ENCODE measurements around the gene CFAP92.
"Not testable (repeated sequence)": the region's sequence is repeated elsewhere in the genome, so short reads cannot be mapped to it uniquely, and the experiment has no call there.

The CFAP92 gene

GRCh38 chr3:128929364-128929763, 64.5 kb downstream of the CFAP92 start:
- DNase-seq, result no peak
- H3K36me3 ChIP-seq (ENCODE audit: control insufficient read depth, insufficient read depth, low read length), result no peaks in the 10 kb centered on the region
- H3K4me3 ChIP-seq (ENCODE audit: insufficient read depth, low read depth, low read length, poor library complexity, severe bottlenecking), result no peak overlapping the region
- no peaks in the 10 kb centered on the region for H3K4me1 ChIP-seq (ENCODE audit: control insufficient read depth, insufficient read depth, low read length, poor library complexity, severe bottlenecking)
- H3K27ac ChIP-seq (ENCODE audit: insufficient read depth, low read length, poor library complexity, severe bottlenecking), result no peak overlapping the region
- no peaks in the 10 kb centered on the region for H3K27me3 ChIP-seq (replicated peaks; ENCODE audit: control insufficient read depth, insufficient read depth, low read length, poor library complexity, severe bottlenecking)
- H3K9me3 ChIP-seq (ENCODE audit: control insufficient read depth, low read length), result no peaks in the 10 kb centered on the region

GRCh38 chr3:128923986-128924385, 69.9 kb downstream of the CFAP92 start:
- not testable (repeated sequence) for H3K9me3 ChIP-seq (ENCODE audit: control insufficient read depth, low read length); H3K27ac ChIP-seq (ENCODE audit: insufficient read depth, low read length, poor library complexity, severe bottlenecking); DNase-seq; H3K36me3 ChIP-seq (ENCODE audit: control insufficient read depth, insufficient read depth, low read length); H3K27me3 ChIP-seq (replicated peaks; ENCODE audit: control insufficient read depth, insufficient read depth, low read length, poor library complexity, severe bottlenecking); H3K4me3 ChIP-seq (ENCODE audit: insufficient read depth, low read depth, low read length, poor library complexity, severe bottlenecking)
- peaks cover 13% of the 10 kb centered on the region for H3K4me1 ChIP-seq (ENCODE audit: control insufficient read depth, insufficient read depth, low read length, poor library complexity, severe bottlenecking)

DNA sequence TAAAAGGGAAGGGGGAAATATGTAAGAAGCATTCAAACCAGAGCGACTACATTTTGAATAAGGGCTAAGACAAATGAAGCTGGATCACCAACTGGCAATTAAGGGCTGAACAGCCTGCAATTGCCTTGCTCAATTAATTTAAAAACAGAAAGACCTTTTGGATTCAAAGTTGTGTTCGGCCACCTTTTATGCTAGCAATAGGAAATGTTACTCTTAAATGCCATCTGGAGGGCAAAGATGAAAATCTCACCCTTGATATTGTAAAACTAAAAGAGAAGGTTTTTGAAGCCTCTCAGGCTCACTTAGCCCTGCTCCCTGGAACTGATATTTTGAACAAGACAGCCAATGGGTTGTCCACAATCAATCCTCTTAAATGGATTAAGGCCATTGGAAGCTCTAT, 70.3 kb downstream of the CFAP92 start:
- Histone ChIP-seq H3K27me3 (replicated peaks; ENCODE audit: control insufficient read depth, insufficient read depth, low read length, poor library complexity, severe bottlenecking) (no peaks in the 10 kb centered on the region), H3K4me1 (ENCODE audit: control insufficient read depth, insufficient read depth, low read length, poor library complexity, severe bottlenecking) (peaks cover 13% of the 10 kb centered on the region), H3K27ac (ENCODE audit: insufficient read depth, low read length, poor library complexity, severe bottlenecking) (no peak overlapping the region), H3K9me3 (ENCODE audit: control insufficient read depth, low read length) (no peaks in the 10 kb centered on the region), H3K4me3 (ENCODE audit: insufficient read depth, low read depth, low read length, poor library complexity, severe bottlenecking) (peak overlapping the region; percentile 41), H3K36me3 (ENCODE audit: control insufficient read depth, insufficient read depth, low read length) (no peaks in the 10 kb centered on the region)
- DNase-seq, result no peak

GRCh38 chr3:128922804-128923459, 70.9 kb downstream of the CFAP92 start:
- no peaks in the 10 kb centered on the region for H3K36me3 ChIP-seq (ENCODE audit: control insufficient read depth, insufficient read depth, low read length)
- peak overlapping the region; percentile 41 for H3K4me3 ChIP-seq (ENCODE audit: insufficient read depth, low read depth, low read length, poor library complexity, severe bottlenecking)
- no peaks in the 10 kb centered on the region for H3K9me3 ChIP-seq (ENCODE audit: control insufficient read depth, low read length)
- peaks cover 13% of the 10 kb centered on the region for H3K4me1 ChIP-seq (ENCODE audit: control insufficient read depth, insufficient read depth, low read length, poor library complexity, severe bottlenecking)
- peak in 2 of 3 donors; percentile 16 to 22 for DNase-seq
- H3K27me3 ChIP-seq (replicated peaks; ENCODE audit: control insufficient read depth, insufficient read depth, low read length, poor library complexity, severe bottlenecking), result no peaks in the 10 kb centered on the region
- no peak overlapping the region for H3K27ac ChIP-seq (ENCODE audit: insufficient read depth, low read length, poor library complexity, severe bottlenecking)

- H3K27me3 ChIP-seq (replicated peaks; ENCODE audit: control insufficient read depth, insufficient read depth, low read length, poor library complexity, severe bottlenecking), result no peaks in the 10 kb centered on the region
- H3K4me3 ChIP-seq (ENCODE audit: insufficient read depth, low read depth, low read length, poor library complexity, severe bottlenecking), result no peak overlapping the region
- H3K9me3 ChIP-seq (ENCODE audit: control insufficient read depth, low read length), result no peaks in the 10 kb centered on the region
- peaks cover 13% of the 10 kb centered on the region for H3K4me1 ChIP-seq (ENCODE audit: control insufficient read depth, insufficient read depth, low read length, poor library complexity, severe bottlenecking)
- H3K27ac ChIP-seq (ENCODE audit: insufficient read depth, low read length, poor library complexity, severe bottlenecking), result no peak overlapping the region
- peaks cover 4% of the 10 kb centered on the region for H3K36me3 ChIP-seq (ENCODE audit: control insufficient read depth, insufficient read depth, low read length)
- DNase-seq, result no peak
Observed at GRCh38 chr3:128919988-128920387, 73.9 kb downstream of the CFAP92 start.

GRCh38 chr3:128917291-128917690, 76.6 kb downstream of the CFAP92 start:
- Histone ChIP-seq H3K4me3 (ENCODE audit: insufficient read depth, low read depth, low read length, poor library complexity, severe bottlenecking) (no peak overlapping the region), H3K36me3 (ENCODE audit: control insufficient read depth, insufficient read depth, low read length) (peaks cover 30% of the 10 kb centered on the region)

GRCh38 chr3:128914966-128915645, 78.8 kb downstream of the CFAP92 start:
- Histone ChIP-seq H3K4me3 (ENCODE audit: insufficient read depth, low read depth, low read length, poor library complexity, severe bottlenecking) (no peak overlapping the region), H3K4me1 (ENCODE audit: control insufficient read depth, insufficient read depth, low read length, poor library complexity, severe bottlenecking) (no peaks in the 10 kb centered on the region), H3K27me3 (replicated peaks; ENCODE audit: control insufficient read depth, insufficient read depth, low read length, poor library complexity, severe bottlenecking) (no peaks in the 10 kb centered on the region), H3K9me3 (ENCODE audit: control insufficient read depth, low read length) (no peaks in the 10 kb centered on the region), H3K36me3 (ENCODE audit: control insufficient read depth, insufficient read depth, low read length) (peaks cover 36% of the 10 kb centered on the region), H3K27ac (ENCODE audit: insufficient read depth, low read length, poor library complexity, severe bottlenecking) (no peak overlapping the region)
- DNase-seq, result no peak

More at GRCh38 chr3:128917291-128917690, 76.6 kb downstream of the CFAP92 start:
- H3K27me3 ChIP-seq (replicated peaks; ENCODE audit: control insufficient read depth, insufficient read depth, low read length, poor library complexity, severe bottlenecking), result no peaks in the 10 kb centered on the region
- H3K4me1 ChIP-seq (ENCODE audit: control insufficient read depth, insufficient read depth, low read length, poor library complexity, severe bottlenecking), result no peaks in the 10 kb centered on the region
- no peaks in the 10 kb centered on the region for H3K9me3 ChIP-seq (ENCODE audit: control insufficient read depth, low read length)
- H3K27ac ChIP-seq (ENCODE audit: insufficient read depth, low read length, poor library complexity, severe bottlenecking), result no peak overlapping the region
- no peak for DNase-seq

DNA sequence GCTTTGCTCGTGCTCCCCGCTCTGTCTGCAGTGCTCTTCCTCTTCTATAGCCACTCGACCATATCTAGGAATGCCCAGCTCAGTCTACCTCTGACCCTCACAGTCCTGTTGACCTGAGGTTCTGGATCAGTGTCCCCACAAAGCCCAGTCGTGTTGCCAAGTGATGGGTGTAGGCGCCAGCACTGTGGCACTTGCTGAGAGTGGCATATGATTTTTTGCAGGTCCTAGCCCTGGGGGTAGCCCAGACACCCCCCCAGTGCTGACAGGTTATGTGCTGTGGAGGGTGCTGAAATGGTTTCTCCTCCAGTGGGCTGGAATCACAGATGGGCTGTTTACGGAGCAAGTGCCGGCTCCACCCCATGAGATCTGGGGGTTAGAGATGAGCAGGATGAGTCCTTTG, 82.0 kb downstream of the CFAP92 start:
- H3K36me3 ChIP-seq (ENCODE audit: control insufficient read depth, insufficient read depth, low read length), result peaks cover 67% of the 10 kb centered on the region
- no peak for DNase-seq
- H3K4me1 ChIP-seq (ENCODE audit: control insufficient read depth, insufficient read depth, low read length, poor library complexity, severe bottlenecking), result no peaks in the 10 kb centered on the region
- no peak overlapping the region for H3K27ac ChIP-seq (ENCODE audit: insufficient read depth, low read length, poor library complexity, severe bottlenecking)
- no peaks in the 10 kb centered on the region for H3K27me3 ChIP-seq (replicated peaks; ENCODE audit: control insufficient read depth, insufficient read depth, low read length, poor library complexity, severe bottlenecking)
- no peaks in the 10 kb centered on the region for H3K9me3 ChIP-seq (ENCODE audit: control insufficient read depth, low read length)
- no peak overlapping the region for H3K4me3 ChIP-seq (ENCODE audit: insufficient read depth, low read depth, low read length, poor library complexity, severe bottlenecking)

GRCh38 chr3:128910006-128910405, 83.9 kb downstream of the CFAP92 start:
- Histone ChIP-seq H3K27ac (ENCODE audit: insufficient read depth, low read length, poor library complexity, severe bottlenecking) (no peak overlapping the region), H3K4me3 (ENCODE audit: insufficient read depth, low read depth, low read length, poor library complexity, severe bottlenecking) (no peak overlapping the region), H3K36me3 (ENCODE audit: control insufficient read depth, insufficient read depth, low read length) (peaks cover 82% of the 10 kb centered on the region), H3K27me3 (replicated peaks; ENCODE audit: control insufficient read depth, insufficient read depth, low read length, poor library complexity, severe bottlenecking) (no peaks in the 10 kb centered on the region), H3K4me1 (ENCODE audit: control insufficient read depth, insufficient read depth, low read length, poor library complexity, severe bottlenecking) (no peaks in the 10 kb centered on the region), H3K9me3 (ENCODE audit: control insufficient read depth, low read length) (no peaks in the 10 kb centered on the region)
- DNase-seq, result no peak

GRCh38 chr3:128908951-128909350, 84.9 kb downstream of the CFAP92 start:
- H3K4me3 ChIP-seq (ENCODE audit: insufficient read depth, low read depth, low read length, poor library complexity, severe bottlenecking), result no peak overlapping the region
- no peaks in the 10 kb centered on the region for H3K27me3 ChIP-seq (replicated peaks; ENCODE audit: control insufficient read depth, insufficient read depth, low read length, poor library complexity, severe bottlenecking)
- H3K4me1 ChIP-seq (ENCODE audit: control insufficient read depth, insufficient read depth, low read length, poor library complexity, severe bottlenecking), result no peaks in the 10 kb centered on the region
- DNase-seq, result no peak
- peaks cover 82% of the 10 kb centered on the region for H3K36me3 ChIP-seq (ENCODE audit: control insufficient read depth, insufficient read depth, low read length)
- no peaks in the 10 kb centered on the region for H3K9me3 ChIP-seq (ENCODE audit: control insufficient read depth, low read length)
- H3K27ac ChIP-seq (ENCODE audit: insufficient read depth, low read length, poor library complexity, severe bottlenecking), result no peak overlapping the region
